ENCODE data around the gene EPC2. TPM values are rescaled to one million over a fixed set of nuclear protein-coding genes. Genes with fewer than 3 reads are reported as not detected.
"Not testable (repeated sequence)": the region's sequence is repeated elsewhere in the genome, so short reads cannot be mapped to it uniquely, and the experiment has no call there.

The EPC2 gene
- polyA plus RNA-seq, 1 donor from 2014 or later: 2.9 TPM

- H3K9me3 Mint-ChIP-seq, H3K27me3 Mint-ChIP-seq, H3K27ac Mint-ChIP-seq, H3K4me3 Mint-ChIP-seq, H3K36me3 Mint-ChIP-seq: not testable (repeated sequence)
- H3K4me1 Mint-ChIP-seq: peaks cover 33 to 51% (median 47%) of the 10 kb centered on the region in 3 donors
Observed at GRCh38 chr2:148647711-148648110, 3.2 kb downstream of the EPC2 start.

GRCh38 chr2:148649936-148650335 is 5.4 kb downstream of the EPC2 start:
- Mint-ChIP-seq H3K9me3 (no peaks in the 10 kb centered on the region), H3K36me3 (peaks cover 4% of the 10 kb centered on the region), H3K4me3 (peak overlapping the region in 1 of 4 donors; percentile 12), H3K4me1 (peaks cover 53 to 59% (median 56%) of the 10 kb centered on the region in 3 donors), H3K27me3 (no peaks in the 10 kb centered on the region), H3K27ac (no peak overlapping the region)

- Mint-ChIP-seq H3K36me3 (peaks cover 4% of the 10 kb centered on the region), H3K4me1 (peaks cover 55 to 61% (median 58%) of the 10 kb centered on the region in 3 donors), H3K9me3 (no peaks in the 10 kb centered on the region), H3K4me3 (peak overlapping the region in 2 of 4 donors; percentile 8 to 54), H3K27me3 (no peaks in the 10 kb centered on the region), H3K27ac (no peak overlapping the region)
Observed at GRCh38 chr2:148650881-148651280, 6.3 kb downstream of the EPC2 start.

GRCh38 chr2:148651972-148652371 is 7.4 kb downstream of the EPC2 start:
- Mint-ChIP-seq H3K9me3 (no peaks in the 10 kb centered on the region), H3K27me3 (no peaks in the 10 kb centered on the region), H3K27ac (no peak overlapping the region), H3K4me1 (peaks cover 59 to 69% (median 64%) of the 10 kb centered on the region in 3 donors), H3K36me3 (peaks cover 4% of the 10 kb centered on the region), H3K4me3 (peak overlapping the region in 3 of 4 donors; percentile 14 to 81 (median 62))

GRCh38 chr2:148653437-148653836 is 8.9 kb downstream of the EPC2 start:
- Mint-ChIP-seq H3K4me3 (peak overlapping the region; percentile 52 to 89 (median 70)), H3K36me3 (peaks cover 4% of the 10 kb centered on the region), H3K27me3 (no peaks in the 10 kb centered on the region), H3K9me3 (no peaks in the 10 kb centered on the region), H3K27ac (peak overlapping the region in 1 of 3 donors; percentile 18), H3K4me1 (peaks cover 66 to 76% (median 69%) of the 10 kb centered on the region in 3 donors)

GRCh38 chr2:148654435-148654834 is 9.9 kb downstream of the EPC2 start:
- Mint-ChIP-seq H3K4me3 (peak overlapping the region in 1 of 4 donors; percentile 28), H3K4me1 (peaks cover 66 to 74% (median 70%) of the 10 kb centered on the region in 3 donors), H3K9me3 (no peaks in the 10 kb centered on the region), H3K27me3 (no peaks in the 10 kb centered on the region), H3K27ac (no peak overlapping the region), H3K36me3 (no peaks in the 10 kb centered on the region)

- H3K27me3 Mint-ChIP-seq: no peaks in the 10 kb centered on the region
- peaks cover 67 to 79% (median 73%) of the 10 kb centered on the region in 3 donors for H3K4me1 Mint-ChIP-seq
- H3K36me3 Mint-ChIP-seq: no peaks in the 10 kb centered on the region
- H3K9me3 Mint-ChIP-seq: no peaks in the 10 kb centered on the region
- peak overlapping the region in 1 of 4 donors; percentile 2 for H3K4me3 Mint-ChIP-seq
- no peak overlapping the region for H3K27ac Mint-ChIP-seq
Observed at GRCh38 chr2:148656516-148656915, 12.0 kb downstream of the EPC2 start.

GRCh38 chr2:148658807-148659722 is 14.5 kb downstream of the EPC2 start:
- Mint-ChIP-seq H3K27me3 (no peaks in the 10 kb centered on the region), H3K36me3 (no peaks in the 10 kb centered on the region), H3K27ac (peak overlapping the region in 2 of 3 donors; percentile 2 to 55), H3K4me1 (peaks cover 45 to 58% (median 53%) of the 10 kb centered on the region in 3 donors), H3K9me3 (no peaks in the 10 kb centered on the region), H3K4me3 (peak overlapping the region in 2 of 4 donors; percentile 65 to 73)

- H3K27ac Mint-ChIP-seq: peak overlapping the region in 1 of 3 donors; percentile 2
- peak overlapping the region in 1 of 4 donors; percentile 14 for H3K4me3 Mint-ChIP-seq
- peaks cover 42 to 55% (median 51%) of the 10 kb centered on the region in 3 donors for H3K4me1 Mint-ChIP-seq
- H3K36me3 Mint-ChIP-seq: peaks cover 3% of the 10 kb centered on the region
- no peaks in the 10 kb centered on the region for H3K9me3 Mint-ChIP-seq
- no peaks in the 10 kb centered on the region for H3K27me3 Mint-ChIP-seq
Observed at GRCh38 chr2:148660999-148661398, 16.4 kb downstream of the EPC2 start.

GRCh38 chr2:148662332-148662731 is 17.8 kb downstream of the EPC2 start:
- not testable (repeated sequence) for H3K4me3 Mint-ChIP-seq, H3K27me3 Mint-ChIP-seq, H3K36me3 Mint-ChIP-seq, H3K9me3 Mint-ChIP-seq, H3K27ac Mint-ChIP-seq
- H3K4me1 Mint-ChIP-seq: peaks cover 35 to 51% (median 46%) of the 10 kb centered on the region in 3 donors

- Mint-ChIP-seq H3K4me3 (peak overlapping the region in 1 of 4 donors; percentile 37), H3K27ac (no peak overlapping the region), H3K4me1 (peaks cover 38 to 49% (median 48%) of the 10 kb centered on the region in 3 donors), H3K27me3 (no peaks in the 10 kb centered on the region), H3K9me3 (no peaks in the 10 kb centered on the region), H3K36me3 (peaks cover 3% of the 10 kb centered on the region)
Observed at GRCh38 chr2:148664229-148664628, 19.7 kb downstream of the EPC2 start.

- no peak overlapping the region for H3K27ac Mint-ChIP-seq
- no peaks in the 10 kb centered on the region for H3K27me3 Mint-ChIP-seq
- H3K9me3 Mint-ChIP-seq: no peaks in the 10 kb centered on the region
- peaks cover 3% of the 10 kb centered on the region for H3K36me3 Mint-ChIP-seq
- peak overlapping the region in 1 of 4 donors; percentile 27 for H3K4me3 Mint-ChIP-seq
- peaks cover 37 to 50% (median 49%) of the 10 kb centered on the region in 3 donors for H3K4me1 Mint-ChIP-seq
Observed at GRCh38 chr2:148666555-148666954, 22.0 kb downstream of the EPC2 start.

- H3K36me3 Mint-ChIP-seq: peaks cover 3% of the 10 kb centered on the region
- H3K4me1 Mint-ChIP-seq: peaks cover 37 to 56% (median 52%) of the 10 kb centered on the region in 3 donors
- H3K9me3 Mint-ChIP-seq: peaks cover 0 to 5% (median 3%) of the 10 kb centered on the region in 3 donors
- peak overlapping the region in 2 of 4 donors; percentile 29 to 84 for H3K4me3 Mint-ChIP-seq
- H3K27me3 Mint-ChIP-seq: no peaks in the 10 kb centered on the region
- peak overlapping the region in 2 of 3 donors; percentile 29 to 64 for H3K27ac Mint-ChIP-seq
Observed at GRCh38 chr2:148667113-148667836, 22.7 kb downstream of the EPC2 start.

GRCh38 chr2:148670773-148671172 is 26.2 kb downstream of the EPC2 start:
- Mint-ChIP-seq H3K4me3 (peak overlapping the region in 2 of 4 donors; percentile 63 to 75), H3K4me1 (peaks cover 46 to 69% (median 67%) of the 10 kb centered on the region in 3 donors), H3K27ac (no peak overlapping the region), H3K9me3 (peaks cover 0 to 6% (median 5%) of the 10 kb centered on the region in 3 donors), H3K27me3 (no peaks in the 10 kb centered on the region), H3K36me3 (no peaks in the 10 kb centered on the region)
